GM18502 (cell line): ENCODE data around the gene TLE4.

Experiments
- ATAC-seq: cut with Tn5 transposase; IDR thresholded peaks from one replicate; pipeline ENCODE4 v1.9.1; 2021; ENCODE audit warnings: mild to moderate bottlenecking; ENCODE audit not compliant: unreplicated experiment, poor library complexity

The TLE4 gene

GRCh38 chr9:79684059-79684458 lies 112.3 kb downstream of the TLE4 start:
- no peak for ATAC-seq

- no peak for ATAC-seq
Observed at GRCh38 chr9:79684711-79685575, 113.2 kb downstream of the TLE4 start.

- ATAC-seq = no peak
Observed at GRCh38 chr9:79685577-79685976, 113.8 kb downstream of the TLE4 start.

- no peak for ATAC-seq
Observed at GRCh38 chr9:79686381-79687130, 114.8 kb downstream of the TLE4 start.

GRCh38 chr9:79687131-79687447 lies 115.3 kb downstream of the TLE4 start:
- ATAC-seq = no peak

GRCh38 chr9:79688363-79688762 lies 116.6 kb downstream of the TLE4 start:
- no peak for ATAC-seq

GRCh38 chr9:79689576-79689975 lies 117.8 kb downstream of the TLE4 start:
- no peak for ATAC-seq

- ATAC-seq = no peak
Observed at GRCh38 chr9:79691496-79691895, 119.7 kb downstream of the TLE4 start.

- no peak for ATAC-seq
Observed at GRCh38 chr9:79692857-79693571, 121.2 kb downstream of the TLE4 start.

GRCh38 chr9:79693750-79694149 lies 122.0 kb downstream of the TLE4 start:
- ATAC-seq = no peak

- ATAC-seq = no peak
Observed at GRCh38 chr9:79694208-79694607, 122.4 kb downstream of the TLE4 start.

GRCh38 chr9:79694676-79695400 lies 123.1 kb downstream of the TLE4 start:
- no peak for ATAC-seq

GRCh38 chr9:79695531-79696175 lies 123.9 kb downstream of the TLE4 start:
- ATAC-seq = no peak

GRCh38 chr9:79698967-79699366 lies 127.2 kb downstream of the TLE4 start:
- ATAC-seq = no peak

- no peak for ATAC-seq
Observed at GRCh38 chr9:79699479-79699878, 127.7 kb downstream of the TLE4 start.

GRCh38 chr9:79700607-79701360 lies 129.0 kb downstream of the TLE4 start:
- ATAC-seq = no peak

- ATAC-seq = no peak
Observed at GRCh38 chr9:79701651-79702050, 129.9 kb downstream of the TLE4 start.

GRCh38 chr9:79705704-79706103 lies 133.9 kb downstream of the TLE4 start:
- ATAC-seq = no peak

- ATAC-seq = no peak
Observed at GRCh38 chr9:79706512-79706911, 134.7 kb downstream of the TLE4 start.
